ENCODE measurements around the gene MXD4.

DNA sequence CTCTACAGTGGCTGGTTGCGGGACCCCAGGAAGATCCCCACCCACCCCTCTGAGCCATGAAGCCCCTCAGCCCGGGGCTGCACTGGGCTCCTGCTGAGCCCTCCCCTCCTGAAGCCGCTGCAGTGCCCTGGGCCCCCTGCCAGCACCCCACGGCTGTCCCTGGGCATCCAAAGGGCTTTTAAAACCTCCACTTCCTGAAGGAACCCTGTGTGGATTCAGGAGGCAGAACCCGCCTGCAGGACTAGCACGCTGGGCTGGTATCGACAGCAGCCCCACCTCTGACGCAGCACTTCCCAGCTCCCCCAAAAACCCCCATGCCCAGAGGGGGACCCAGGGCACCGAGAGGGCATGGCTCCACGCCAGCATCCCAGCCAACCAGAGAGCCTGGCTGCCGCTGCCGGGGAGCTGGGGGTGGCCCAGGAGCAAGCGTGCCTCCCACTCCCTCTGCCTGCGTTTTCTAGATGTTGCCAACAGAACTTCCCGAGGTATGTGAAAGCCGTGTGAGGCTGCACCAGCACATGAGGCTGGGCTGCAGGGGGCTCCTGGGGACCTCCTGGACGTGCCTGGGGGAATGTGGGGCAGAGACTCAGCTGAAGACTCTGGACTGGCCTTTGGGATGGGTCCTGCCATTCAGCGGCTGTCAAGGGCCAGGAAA, 6.3 kb downstream of the MXD4 start:
- TF ChIP-seq, protein P1, sequence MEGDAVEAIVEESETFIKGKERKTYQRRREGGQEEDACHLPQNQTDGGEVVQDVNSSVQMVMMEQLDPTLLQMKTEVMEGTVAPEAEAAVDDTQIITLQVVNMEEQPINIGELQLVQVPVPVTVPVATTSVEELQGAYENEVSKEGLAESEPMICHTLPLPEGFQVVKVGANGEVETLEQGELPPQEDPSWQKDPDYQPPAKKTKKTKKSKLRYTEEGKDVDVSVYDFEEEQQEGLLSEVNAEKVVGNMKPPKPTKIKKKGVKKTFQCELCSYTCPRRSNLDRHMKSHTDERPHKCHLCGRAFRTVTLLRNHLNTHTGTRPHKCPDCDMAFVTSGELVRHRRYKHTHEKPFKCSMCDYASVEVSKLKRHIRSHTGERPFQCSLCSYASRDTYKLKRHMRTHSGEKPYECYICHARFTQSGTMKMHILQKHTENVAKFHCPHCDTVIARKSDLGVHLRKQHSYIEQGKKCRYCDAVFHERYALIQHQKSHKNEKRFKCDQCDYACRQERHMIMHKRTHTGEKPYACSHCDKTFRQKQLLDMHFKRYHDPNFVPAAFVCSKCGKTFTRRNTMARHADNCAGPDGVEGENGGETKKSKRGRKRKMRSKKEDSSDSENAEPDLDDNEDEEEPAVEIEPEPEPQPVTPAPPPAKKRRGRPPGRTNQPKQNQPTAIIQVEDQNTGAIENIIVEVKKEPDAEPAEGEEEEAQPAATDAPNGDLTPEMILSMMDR (IDR thresholded peaks at IDR 0.05) = peak in 2 of 12 donors; percentile 5 to 6
- TF ChIP-seq POLR2A (IDR thresholded peaks at IDR 0.05) = no peak

Measured in heart left ventricle (tissue), 13 donors.